GM12878 (cell line): ENCODE data around the gene MYOM1. TPM values are rescaled to one million over a fixed set of nuclear protein-coding genes. Genes with fewer than 3 reads are reported as not detected.

Source experiments
- ATAC-seq: fragments of 200-7000 bp; cut with Tn5 transposase; 3 replicates; pipeline ENCODE4 v1.9.1; 2020; ENCODE audit warnings: mild to moderate bottlenecking, moderate library complexity
- BruUV-seq: library from RNA; stranded (reverse); fragments of 400-500 nt; replicated peaks from 2 replicates; lab custom pipeline; 2021; lab: Mats Ljungman, UMichigan
- CTCF ChIA-PET: fragments of 300-600 bp; sonication (Branson Sonifier 250); formaldehyde crosslinking; extraction: SDS; loops from one replicate; lab custom pipeline; 2021; ENCODE audit warnings: inconsistent platforms; lab: Yijun Ruan, JAX
- POLR2A ChIA-PET: fragments of 350-600 bp; formaldehyde crosslinking; extraction: SDS; loops from one replicate; lab custom pipeline; 2021; ENCODE audit warnings: inconsistent platforms; lab: Charles Lee
- RAD21 ChIA-PET: fragments of 300-600 bp; sonication (Branson Sonifier 250); formaldehyde crosslinking; loops from one replicate; lab custom pipeline; 2023; ENCODE audit warnings: antibody characterized with exemption; ENCODE audit not compliant: unreplicated experiment; lab: Charles Lee
- SMC1A ChIA-PET: fragments of 300-600 bp; sonication (Branson Sonifier 250); formaldehyde crosslinking; loops from one replicate; lab custom pipeline; 2023; ENCODE audit not compliant: unreplicated experiment, uncharacterized antibody; lab: Charles Lee
- DNase-seq: peaks from one replicate; pipeline ENCODE4 v3.0.0-alpha.2; 2011; ENCODE audit warnings: low read depth, low spot score
- FAIRE-seq: peaks from 3 replicates; lab custom pipeline; 2011; peaks lifted over from hg19 to GRCh38; lab: Jason Lieb, UNC
- H2AFZ ChIP-seq: 2 replicates; pipeline ENCODE4 v1.6.0; 2011; ENCODE audit warnings: low read depth, low read length, control low read depth; ENCODE audit not compliant: control insufficient read depth
- H3K27ac ChIP-seq: 2 replicates; pipeline ENCODE4 v1.5.1; 2011; ENCODE audit warnings: control low read depth; ENCODE audit not compliant: control insufficient read depth, insufficient read depth
- H3K27me3 ChIP-seq, 2 experiments: replicated peaks in 1 of 2; 2 replicates each; pipeline versions ENCODE4 v1.6.0 to v1.6.1; 2011; ENCODE audit warnings: low read length in 1 of 2; ENCODE audit not compliant: control insufficient read depth in 2 of 2, insufficient read depth in 2 of 2
- H3K36me3 ChIP-seq, 2 experiments: 2 replicates each; pipeline ENCODE4 v1.5.1; 2011; ENCODE audit warnings: low read length in 1 of 2; ENCODE audit not compliant: control insufficient read depth in 2 of 2, insufficient read depth in 2 of 2
- H3K4me1 ChIP-seq: 2 replicates; pipeline ENCODE4 v1.6.1; 2011; ENCODE audit warnings: mild to moderate bottlenecking, low read length, moderate library complexity, mixed read lengths; ENCODE audit not compliant: control insufficient read depth, insufficient read depth
- H3K4me2 ChIP-seq: 2 replicates; pipeline ENCODE4 v1.6.0; 2011; ENCODE audit warnings: control low read depth; ENCODE audit not compliant: control insufficient read depth, insufficient read depth
- H3K4me3 ChIP-seq: fragments of 200-600 bp; sonication (generic); 2 replicates; pipeline ENCODE4 v1.5.1; 2016
- H3K79me2 ChIP-seq: 2 replicates; pipeline ENCODE4 v1.6.0; 2011; ENCODE audit warnings: low read length; ENCODE audit not compliant: control insufficient read depth, insufficient read depth
- H3K9ac ChIP-seq: 2 replicates; pipeline ENCODE4 v1.8.0; 2011; ENCODE audit warnings: low read length, control low read depth, mixed read lengths; ENCODE audit not compliant: control insufficient read depth, insufficient read depth
- H3K9me3 ChIP-seq: replicated peaks from 3 replicates; pipeline ENCODE4 v1.5.1; 2011; ENCODE audit warnings: mild to moderate bottlenecking, low read length; ENCODE audit not compliant: control insufficient read depth, insufficient read depth
- H4K20me1 ChIP-seq: 2 replicates; pipeline ENCODE4 v1.6.0; 2011; ENCODE audit not compliant: control insufficient read depth, insufficient read depth
- BMI1 ChIP-seq: fragments of 450-650 bp; IDR thresholded peaks from 2 replicates; pipeline ENCODE4 v1.6.1; 2016; ENCODE audit warnings: mild to moderate bottlenecking, moderate library complexity, borderline replicate concordance
- BRCA1 ChIP-seq: IDR thresholded peaks from 2 replicates; pipeline ENCODE4 v1.6.1; 2011; ENCODE audit warnings: low read depth, low read length, improper control_type of control experiment
- EP300 ChIP-seq, 2 experiments: fragments of 150-350 bp in 1 of 2; IDR thresholded peaks; 2 replicates each; pipeline ENCODE4 v1.6.1; 2011 to 2012; ENCODE audit warnings: low read depth in 2 of 2, low read length in 2 of 2, borderline replicate concordance in 1 of 2, improper control_type of control experiment in 1 of 2, inconsistent platforms in 1 of 2; ENCODE audit not compliant: control insufficient read depth in 1 of 2
- HCFC1 ChIP-seq: fragments of 150-350 bp; IDR thresholded peaks from 2 replicates; pipeline ENCODE4 v1.6.1; 2014; ENCODE audit warnings: low read length
- HDAC2 ChIP-seq: fragments of 200-600 bp; sonication (generic); IDR thresholded peaks from 2 replicates; pipeline ENCODE4 v1.6.1; 2017
- MXI1 ChIP-seq: fragments of 150-350 bp; IDR thresholded peaks from 2 replicates; pipeline ENCODE4 v1.6.1; 2011; ENCODE audit warnings: low read depth, mild to moderate bottlenecking, inconsistent platforms, low read length, improper control_type of control experiment
- NFYA ChIP-seq: IDR thresholded peaks from 2 replicates; pipeline ENCODE4 v1.6.1; 2011; ENCODE audit warnings: low read depth, mild to moderate bottlenecking, low read length, improper control_type of control experiment, borderline replicate concordance
- NFYB ChIP-seq: IDR thresholded peaks from 2 replicates; pipeline ENCODE4 v1.6.1; 2011; ENCODE audit warnings: low read depth, mild to moderate bottlenecking, low read length, improper control_type of control experiment, moderate library complexity; ENCODE audit not compliant: insufficient read depth
- TARDBP ChIP-seq: IDR thresholded peaks from 2 replicates; pipeline ENCODE4 v1.6.1; 2016; ENCODE audit warnings: borderline replicate concordance
- ZBTB11 ChIP-seq: fragments of 450-650 bp; formaldehyde crosslinking; IDR thresholded peaks from 2 replicates; pipeline ENCODE4 v1.5.0; 2022; ENCODE audit warnings: mild to moderate bottlenecking, missing genetic modification characterization
- ZBTB33 ChIP-seq: fragments of 450-650 bp; IDR thresholded peaks from 2 replicates; pipeline ENCODE4 v1.6.1; 2017; ENCODE audit warnings: mild to moderate bottlenecking
- ZBTB4 ChIP-seq: fragments of 450-650 bp; formaldehyde crosslinking; IDR thresholded peaks from 2 replicates; pipeline ENCODE4 v1.4.0; 2022; ENCODE audit warnings: mild to moderate bottlenecking, moderate library complexity
- ZSCAN29 ChIP-seq: fragments of 450-650 bp; IDR thresholded peaks from 2 replicates; pipeline ENCODE4 v1.6.1; 2017; ENCODE audit warnings: mild to moderate bottlenecking, moderate library complexity
- WGBS: methylation state at CpG from one replicate; pipeline ENCODE4 v1.1.6; 2016; ENCODE audit warnings: low lambda C conversion rate; ENCODE audit not compliant: insufficient replicate concordance, insufficient coverage; ENCODE audit errors: missing lambda C conversion rate; 5-methylcytosine and 5-hydroxymethylcytosine counted together
- in situ Hi-C: fragments of 300-500 bp; cut with MboI; formaldehyde crosslinking; loops from 9 replicates; pipeline ENCODE4 v1.14.3; 2018; ENCODE audit warnings: mixed read lengths
- intact Hi-C: fragments of 100-400 bp; cut with micrococcal nuclease; formaldehyde crosslinking; loops from one replicate; pipeline ENCODE4 v1.14.2; 2022; ENCODE audit not compliant: unreplicated experiment
- polyA plus RNA-seq, 11 experiments: library from polyadenylated mRNA; depleted of rRNA in 4 of 11; unstranded in 6 of 11; stranded (reverse) in 5 of 11; fragments of >200 nt; fragmentation: Nextera tagmentation in 4 of 11; fragmentation: Illumina TruSeq in 1 of 11; extraction: Ambion mirVana in 4 of 11; extraction: Trizol in 1 of 11; gene quantifications; 1 replicate in 1 of 11; 2 replicates in 10 of 11; pipeline versions ENCODE4 v1.2.1 to v1.2.3, GENCODE V29; 2011 to 2016; ENCODE audit warnings: inconsistent platforms in 2 of 11, missing spikeins in 2 of 11, low read depth in 1 of 11
- total RNA-seq, 4 experiments: library from RNA; depleted of rRNA in 3 of 4; stranded (reverse); fragments of >200 nt in 3 of 4; fragmentation: Illumina TruSeq in 1 of 4; extraction: Trizol in 1 of 4; gene quantifications; 2 replicates each; pipeline versions ENCODE4 v1.2.1 to v1.2.3, GENCODE V29; 2013 to 2021

MYOM1 gene
- total and polyA plus RNA-seq, 10 of the 15 experiments (the other 5 are each of a cell fraction or from before 2014, with no cell fraction given), result 0.06 to 1.0 (median 0.57) TPM

- TF ChIP-seq ZBTB11 (CRISPR knock-in tag) (no peak), HDAC2 (no peak)
Measured at GRCh38 chr18:3114451-3114850, 105.3 kb downstream of the MYOM1 start (continued).

GRCh38 chr18:3114026-3114425 is 105.7 kb downstream of the MYOM1 start:
- in situ Hi-C loops, result no loop called here
- Histone ChIP-seq H4K20me1 (no peaks in the 10 kb centered on the region), H3K27me3 (no peaks in the 10 kb centered on the region; a peak in 1 of 4 replicates), H3K4me1 (no peaks in the 10 kb centered on the region), H3K79me2 (no peaks in the 10 kb centered on the region), H3K9me3 (no peaks in the 10 kb centered on the region), H3K9ac (no peak overlapping the region), H3K4me2 (no peak overlapping the region), H2AFZ (no peak overlapping the region), H3K4me3 (no peak overlapping the region), H3K36me3 (no peaks in the 10 kb centered on the region), H3K27ac (no peak overlapping the region)
- ChIA-PET CTCF (interaction anchor here (0.9 kb wide), 1 partner anchor 14 kb away, joined by 3 read pairs; no protein-coding TSS in a partner anchor), RAD21 (interaction anchor here (0.7 to 0.9 kb wide), 2 partner anchors 11 to 334 kb away, joined by 3 to 4 read pairs; no protein-coding TSS in a partner anchor), SMC1A (no interaction called here), POLR2A (no interaction called here)
- DNase-seq (no peak), FAIRE-seq (no peak), ATAC-seq (no peak)
- TF ChIP-seq MXI1 (no peak), TARDBP (no peak), HCFC1 (no peak), NFYA (no peak), BRCA1 (no peak), NFYB (no peak), EP300 (IDR thresholded peaks at IDR 0.05; ENCODE audit: borderline replicate concordance in 1 of 2, control insufficient read depth in 1 of 2, low read depth in 2 of 2, low read length in 2 of 2) (no peak), ZBTB33 (no peak), ZBTB4 (CRISPR knock-in tag) (no peak), ZSCAN29 (no peak), BMI1 (no peak)
- no TSS peak for BruUV-seq
- 91% methylated on average over 5 of the region's 8 CpGs for WGBS
- intact Hi-C loops, result no loop called here
